Neural crest cell (in vitro differentiated cells): ENCODE measurements around the gene ZDHHC8. TPM values are rescaled to one million over a fixed set of nuclear protein-coding genes. Genes with fewer than 3 reads are reported as not detected.

Source experiments
- DNase-seq: peaks from one replicate; pipeline ENCODE4 v3.0.0; 2021; ENCODE audit warnings: low read depth, mixed read lengths, low spot score
- H3K27ac Mint-ChIP-seq: one replicate; pipeline ENCODE4 v1.8.0; 2021; ENCODE audit warnings: mild to moderate bottlenecking, mixed read lengths; ENCODE audit not compliant: unreplicated experiment
- H3K27me3 Mint-ChIP-seq: 2 replicates; pipeline ENCODE4 v1.8.0; 2021; ENCODE audit warnings: low read depth, mild to moderate bottlenecking, mixed read lengths
- H3K36me3 Mint-ChIP-seq: 2 replicates; pipeline ENCODE4 v1.8.0; 2021; ENCODE audit warnings: low read depth, mild to moderate bottlenecking, mixed read lengths
- H3K4me1 Mint-ChIP-seq: 2 replicates; pipeline ENCODE4 v1.8.0; 2021; ENCODE audit warnings: mixed read lengths
- H3K4me3 Mint-ChIP-seq: one replicate; pipeline ENCODE4 v1.8.0; 2021; ENCODE audit warnings: mild to moderate bottlenecking, mixed read lengths
- H3K9me3 Mint-ChIP-seq: 2 replicates; pipeline ENCODE4 v1.8.0; 2021; ENCODE audit warnings: mixed read lengths
- total RNA-seq: library from RNA; stranded (reverse); gene quantifications from 2 replicates; pipeline ENCODE4 v1.2.1, GENCODE V29; 2021
- TF ChIP-seq, protein P1 (sequence below): fragments of 200-600 bp; sonication (generic); conservative IDR thresholded peaks from 2 replicates; pipeline ENCODE4 v1.5.0; 2021; ENCODE audit warnings: antibody characterized with exemption, mild to moderate bottlenecking

Gene ZDHHC8
- total RNA-seq, 1 donor from 2014 or later = 98.9 TPM

DNA sequence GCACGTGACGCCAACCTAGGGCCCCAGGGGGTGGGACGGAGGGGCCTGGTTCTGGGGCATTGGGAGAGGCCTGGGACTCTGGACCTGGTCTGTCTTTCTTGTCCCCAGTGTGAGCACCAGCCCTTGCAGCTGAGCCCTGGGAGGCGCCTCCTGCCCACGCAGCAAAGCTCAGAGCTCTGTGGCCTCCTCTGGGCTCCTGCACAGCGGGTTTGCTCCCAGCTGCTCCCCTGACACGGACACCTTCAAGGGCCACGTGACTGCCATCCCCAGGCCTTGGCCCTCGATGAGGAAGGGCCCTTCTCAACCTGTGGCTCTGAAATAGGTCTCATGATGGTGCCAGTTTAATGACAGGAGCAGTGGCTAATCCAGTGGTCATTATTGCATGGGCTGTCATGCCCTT, 50.8 kb downstream of the ZDHHC8 start:
- TF ChIP-seq, protein P1, sequence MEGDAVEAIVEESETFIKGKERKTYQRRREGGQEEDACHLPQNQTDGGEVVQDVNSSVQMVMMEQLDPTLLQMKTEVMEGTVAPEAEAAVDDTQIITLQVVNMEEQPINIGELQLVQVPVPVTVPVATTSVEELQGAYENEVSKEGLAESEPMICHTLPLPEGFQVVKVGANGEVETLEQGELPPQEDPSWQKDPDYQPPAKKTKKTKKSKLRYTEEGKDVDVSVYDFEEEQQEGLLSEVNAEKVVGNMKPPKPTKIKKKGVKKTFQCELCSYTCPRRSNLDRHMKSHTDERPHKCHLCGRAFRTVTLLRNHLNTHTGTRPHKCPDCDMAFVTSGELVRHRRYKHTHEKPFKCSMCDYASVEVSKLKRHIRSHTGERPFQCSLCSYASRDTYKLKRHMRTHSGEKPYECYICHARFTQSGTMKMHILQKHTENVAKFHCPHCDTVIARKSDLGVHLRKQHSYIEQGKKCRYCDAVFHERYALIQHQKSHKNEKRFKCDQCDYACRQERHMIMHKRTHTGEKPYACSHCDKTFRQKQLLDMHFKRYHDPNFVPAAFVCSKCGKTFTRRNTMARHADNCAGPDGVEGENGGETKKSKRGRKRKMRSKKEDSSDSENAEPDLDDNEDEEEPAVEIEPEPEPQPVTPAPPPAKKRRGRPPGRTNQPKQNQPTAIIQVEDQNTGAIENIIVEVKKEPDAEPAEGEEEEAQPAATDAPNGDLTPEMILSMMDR = no peak
- Mint-ChIP-seq H3K9me3 (no peaks in the 10 kb centered on the region), H3K36me3 (no peaks in the 10 kb centered on the region), H3K4me3 (no peak overlapping the region), H3K27me3 (no peaks in the 10 kb centered on the region), H3K4me1 (peaks cover 1% of the 10 kb centered on the region), H3K27ac (no peak overlapping the region)
- DNase-seq = no peak

DNA sequence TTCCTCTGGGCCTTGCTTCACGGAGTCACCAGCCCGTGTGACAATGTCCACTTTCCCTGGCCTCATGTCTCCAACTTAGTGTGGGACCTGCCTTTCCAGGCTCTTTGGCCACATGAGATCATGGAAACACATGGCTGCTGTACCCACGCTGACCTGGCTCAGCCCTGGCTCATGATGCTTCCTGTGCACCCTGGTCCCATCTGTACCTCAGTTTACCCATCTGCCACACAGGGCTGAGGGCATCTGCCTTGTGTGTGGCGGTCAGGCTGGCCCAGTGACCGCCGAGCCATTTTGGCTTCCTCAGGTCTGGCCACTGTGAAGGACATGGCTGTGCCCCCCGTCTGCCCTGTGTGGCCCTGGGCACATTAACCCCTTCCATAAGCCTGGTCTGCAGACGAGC, 51.5 kb downstream of the ZDHHC8 start:
- H3K27me3 Mint-ChIP-seq = no peaks in the 10 kb centered on the region

DNA sequence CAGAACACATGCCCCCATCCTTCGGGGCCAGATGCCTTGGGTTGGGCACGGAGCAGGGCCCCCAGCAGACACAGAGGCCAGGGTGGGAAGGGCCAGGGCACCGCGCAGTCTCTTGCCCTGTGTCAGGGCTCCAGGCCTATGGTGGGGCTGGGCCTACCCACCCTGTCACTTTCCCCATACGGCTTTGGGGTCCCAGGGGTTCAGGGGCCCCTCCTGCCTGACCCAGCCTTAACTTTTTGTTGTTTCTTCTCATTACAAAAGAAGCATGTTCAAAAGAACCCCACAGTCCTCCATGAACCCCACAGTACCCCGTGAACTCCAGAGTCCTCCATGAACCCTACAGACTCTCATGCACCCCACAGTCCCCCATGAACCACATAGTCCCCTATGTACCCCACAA, 52.2 kb downstream of the ZDHHC8 start:
- Mint-ChIP-seq H3K27ac (no peak overlapping the region), H3K4me3 (no peak overlapping the region), H3K36me3 (no peaks in the 10 kb centered on the region), H3K9me3 (no peaks in the 10 kb centered on the region), H3K27me3 (no peaks in the 10 kb centered on the region), H3K4me1 (no peaks in the 10 kb centered on the region)
- no peak for DNase-seq
- TF ChIP-seq, protein P1 = no peak

More for the DNA sequence above, 51.5 kb downstream of the ZDHHC8 start:
- no peak for DNase-seq
- Mint-ChIP-seq H3K9me3 (no peaks in the 10 kb centered on the region), H3K4me1 (no peaks in the 10 kb centered on the region), H3K27ac (peak overlapping the region; percentile 5), H3K4me3 (no peak overlapping the region), H3K36me3 (no peaks in the 10 kb centered on the region)
- TF ChIP-seq, protein P1 = no peak

DNA sequence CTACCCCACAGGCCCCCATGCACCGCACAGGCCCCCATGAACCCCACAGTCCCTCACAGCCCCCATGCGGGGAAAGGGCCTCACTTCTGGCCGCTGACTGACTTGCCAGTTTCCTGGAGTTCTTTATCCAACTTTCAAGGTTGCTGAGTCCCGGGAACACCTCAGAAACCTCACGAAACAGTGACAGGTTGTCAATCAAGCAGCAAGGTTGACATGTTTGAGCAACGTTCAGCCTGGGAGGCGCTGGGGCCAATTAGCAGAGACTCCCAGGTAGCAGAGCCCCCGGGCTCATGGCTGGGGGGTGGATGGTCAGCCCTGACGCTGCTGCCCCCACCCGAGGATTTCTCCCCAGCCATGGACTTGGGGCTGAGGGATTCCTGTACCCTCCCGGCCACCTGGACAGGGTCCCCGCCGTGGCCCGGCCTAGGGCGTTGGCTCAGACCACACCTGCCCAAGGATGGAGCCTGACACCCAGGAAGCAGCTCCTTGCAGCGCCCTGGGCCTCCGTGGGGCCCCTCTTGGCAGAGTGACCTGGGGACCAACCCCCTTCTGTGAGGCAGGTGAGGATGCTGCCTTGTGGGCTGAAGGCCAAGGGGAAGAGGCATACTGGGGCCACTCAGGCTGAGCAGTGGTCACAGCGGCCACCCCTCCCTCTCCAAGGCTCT, 53.0 kb downstream of the ZDHHC8 start:
- Mint-ChIP-seq H3K27me3 (no peaks in the 10 kb centered on the region), H3K4me1 (no peaks in the 10 kb centered on the region), H3K36me3 (no peaks in the 10 kb centered on the region), H3K9me3 (no peaks in the 10 kb centered on the region), H3K27ac (no peak overlapping the region), H3K4me3 (no peak overlapping the region)
- DNase-seq = no peak
- TF ChIP-seq, protein P1 = no peak

DNA sequence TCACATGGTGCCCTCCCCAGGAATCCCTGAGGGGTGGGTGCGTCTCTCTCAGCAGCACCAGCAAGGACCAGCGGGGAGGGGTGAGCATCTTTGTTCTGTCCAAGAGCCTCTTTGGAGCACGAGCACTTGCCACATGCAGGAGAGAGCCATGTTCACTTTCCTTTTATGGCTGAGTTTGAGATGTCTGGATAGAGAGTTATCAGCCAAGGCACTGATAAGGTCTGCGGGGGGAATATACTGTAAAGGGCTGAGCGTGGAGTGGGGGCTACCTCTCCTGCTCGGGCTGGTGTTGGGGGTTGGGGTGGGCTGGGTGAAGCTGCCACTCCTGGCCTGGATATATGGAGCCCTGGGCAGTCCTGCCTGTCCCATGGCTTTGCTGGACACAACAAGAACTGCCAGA, 54.1 kb downstream of the ZDHHC8 start:
- Mint-ChIP-seq H3K4me1 (no peaks in the 10 kb centered on the region), H3K4me3 (no peak overlapping the region), H3K9me3 (no peaks in the 10 kb centered on the region), H3K27ac (no peak overlapping the region), H3K27me3 (no peaks in the 10 kb centered on the region), H3K36me3 (no peaks in the 10 kb centered on the region)
- DNase-seq = no peak
- TF ChIP-seq, protein P1 = no peak
